Fibroblast of the aortic adventitia (primary cell): Measurements from ENCODE around the gene METTL16. TPM values are rescaled to one million over a fixed set of nuclear protein-coding genes. Genes with fewer than 3 reads are reported as not detected.

Source experiments
- DNase-seq: peaks from one replicate; pipeline ENCODE4 v3.0.0-alpha.2; 2010; ENCODE audit warnings: low read depth
- H3K4me3 ChIP-seq: 2 replicates; pipeline ENCODE4 v1.5.1; 2011; ENCODE audit warnings: low read depth, mild to moderate bottlenecking, control low read depth, low read length, moderate library complexity
- CTCF ChIP-seq: IDR thresholded peaks from 2 replicates; pipeline ENCODE4 v1.5.1; 2011; ENCODE audit warnings: mild to moderate bottlenecking, low read length, control low read depth, inconsistent platforms; ENCODE audit not compliant: insufficient read depth
- total RNA-seq: library from RNA; depleted of rRNA; stranded (reverse); fragments of >200 nt; gene quantifications from 2 replicates; pipeline ENCODE4 v1.2.3, GENCODE V29; 2012; ENCODE audit warnings: low replicate concordance

METTL16 gene
- total RNA-seq, 1 donor = 18.7 TPM

- H3K4me3 ChIP-seq = peak overlapping the region; percentile 72
- no peak for TF ChIP-seq CTCF
- peak; percentile 100 for DNase-seq
These were observed 110.1 kb downstream of the METTL16 start for GRCh38 chr17:2401426-2402221.

GRCh38 chr17:2400877-2401425 is 110.7 kb downstream of the METTL16 start, which contains the start of gene MNT:
TSS of gene MNT (minus strand) at chr17:2401060. CDS start at chr17:2400712, 348 bp downstream.
- H3K4me3 ChIP-seq = peak within 1 kb of the TSS; percentile 96
- peak; percentile 1 for TF ChIP-seq CTCF
- DNase-seq = no peak

- peak overlapping the region; percentile 96 for H3K4me3 ChIP-seq
- DNase-seq = no peak
- TF ChIP-seq CTCF = no peak
These were observed 111.2 kb downstream of the METTL16 start for GRCh38 chr17:2400474-2400866.

- TF ChIP-seq CTCF = no peak
- peak; percentile 96 for DNase-seq
- peak overlapping the region; percentile 96 for H3K4me3 ChIP-seq
These were observed 111.9 kb downstream of the METTL16 start for GRCh38 chr17:2399572-2400473.

- peak; percentile 75 for DNase-seq
- peak overlapping the region; percentile 73 for H3K4me3 ChIP-seq
- TF ChIP-seq CTCF = no peak
These were observed 112.8 kb downstream of the METTL16 start for GRCh38 chr17:2398655-2399571.

GRCh38 chr17:2398182-2398581 is 113.5 kb downstream of the METTL16 start:
- peak overlapping the region; percentile 65 for H3K4me3 ChIP-seq
- no peak for DNase-seq
- no peak for TF ChIP-seq CTCF
